Measurements from ENCODE around the gene GPN2.

Gene GPN2

DNA sequence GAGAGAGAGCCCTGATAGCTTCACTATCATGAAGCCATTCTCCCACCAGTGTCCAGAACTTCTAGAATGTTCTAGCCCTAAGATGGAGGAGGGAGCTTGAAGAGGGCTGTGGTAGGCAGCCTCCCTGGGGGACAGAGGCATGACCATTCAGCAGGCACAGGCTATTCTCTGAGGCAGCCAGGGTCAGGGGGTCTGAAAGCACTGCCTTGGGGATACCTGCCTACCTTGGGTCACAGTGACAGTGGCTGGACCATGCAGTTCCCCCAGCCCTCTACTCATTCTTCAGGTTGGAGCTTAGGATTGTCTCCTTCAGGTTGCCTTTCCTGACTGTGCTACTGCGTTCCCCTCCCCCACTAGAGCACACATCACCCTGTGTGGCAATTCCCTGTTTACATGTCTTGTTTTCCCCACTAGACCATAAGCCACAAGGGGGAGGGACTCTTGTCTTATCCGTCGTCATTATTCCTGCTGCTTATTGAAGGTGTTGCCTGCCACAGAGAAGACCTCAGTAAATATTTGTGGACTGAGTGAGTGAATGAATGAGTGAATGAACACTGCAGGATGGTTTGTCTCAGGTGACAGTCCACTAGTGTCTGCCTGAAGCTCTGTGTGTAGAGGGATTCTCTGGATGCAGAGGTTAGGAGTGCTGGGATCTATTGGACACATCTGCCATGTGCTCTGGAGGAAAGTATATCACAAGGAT, 58.4 kb downstream of the GPN2 start:
- no peak for DNase-seq (ENCODE audit: low spot score)

DNA sequence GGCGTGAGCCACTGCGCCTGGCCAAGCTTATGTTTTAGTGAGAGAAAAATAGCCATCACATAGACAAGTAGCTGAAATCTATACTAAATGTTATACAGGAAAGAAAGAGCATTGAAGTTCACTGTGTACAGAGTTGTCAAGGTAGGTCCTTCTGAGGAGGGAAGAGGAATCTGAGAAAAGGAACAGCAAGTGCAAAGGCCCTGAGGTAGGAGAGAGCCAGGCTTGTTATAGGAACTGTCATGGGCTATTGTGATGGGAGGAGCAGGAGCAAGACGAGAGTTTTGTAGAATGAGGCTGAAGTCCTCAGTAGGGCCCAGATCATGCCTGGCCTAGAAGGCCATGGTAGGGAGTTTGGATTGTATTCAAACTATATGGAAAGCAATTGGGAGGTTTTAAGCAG, 59.0 kb downstream of the GPN2 start:
- no peak for DNase-seq (ENCODE audit: low spot score)

DNA sequence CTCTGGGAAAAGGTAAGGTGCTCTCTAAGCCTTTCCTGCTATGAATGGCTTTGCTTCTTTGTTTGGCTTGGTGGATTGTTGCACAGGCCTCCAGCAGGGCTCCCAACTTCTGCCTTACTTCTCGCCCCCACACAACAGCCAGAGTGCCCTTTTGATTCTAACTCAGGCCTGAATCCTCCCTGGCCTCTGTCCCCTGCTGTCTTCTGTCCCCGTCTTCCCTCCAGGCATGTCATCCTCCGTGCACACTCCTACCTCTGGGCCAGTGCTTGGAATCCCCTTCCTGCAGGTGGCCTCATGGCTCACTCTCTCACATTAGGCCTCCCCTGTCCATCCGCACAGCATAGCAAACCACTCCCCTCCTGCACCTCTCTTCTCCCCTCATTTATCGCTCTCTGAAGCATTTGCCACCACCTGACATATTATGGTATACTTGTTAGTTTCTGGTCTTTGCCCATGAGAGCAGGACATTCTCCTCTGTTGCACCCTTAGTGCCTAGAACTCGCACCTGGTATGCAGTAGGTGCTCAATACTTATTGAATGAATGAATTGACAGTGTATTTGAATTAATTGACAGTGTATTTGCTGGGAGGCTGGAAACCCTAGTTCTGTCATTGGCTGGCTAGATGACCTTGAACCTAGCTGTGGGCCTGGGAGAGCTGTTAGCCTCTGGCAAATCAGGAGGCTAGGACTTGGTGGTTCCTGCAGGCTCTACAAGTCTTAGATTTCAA, 60.7 kb downstream of the GPN2 start:
- no peak for DNase-seq (ENCODE audit: low spot score)

DNA sequence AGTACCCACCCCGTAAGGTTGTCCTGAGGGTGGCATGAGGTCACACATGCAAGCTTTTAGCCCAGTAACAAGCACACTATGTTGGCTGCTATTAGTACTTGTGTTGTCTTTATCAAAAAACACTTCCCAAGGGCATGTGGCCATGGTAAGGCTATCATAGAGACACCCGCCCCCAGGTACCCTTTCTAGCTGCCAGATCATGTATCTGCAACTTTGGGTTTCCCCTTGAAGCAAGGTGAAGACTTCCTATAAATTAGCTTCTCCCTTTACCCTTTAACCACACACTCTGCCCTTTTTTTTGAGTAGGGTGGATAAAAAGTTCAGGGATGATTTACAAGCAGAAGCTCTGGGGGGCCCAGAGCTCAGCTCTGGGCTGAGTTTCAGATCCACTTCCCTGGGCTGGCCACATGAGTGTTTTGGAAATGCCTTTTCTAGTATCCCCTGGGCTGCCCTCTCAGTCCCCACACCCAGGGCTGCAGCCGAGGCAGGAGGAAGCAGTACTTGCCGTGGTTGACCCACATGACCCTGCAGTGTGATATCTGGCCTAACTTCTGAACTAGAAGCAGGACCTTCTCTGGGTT, 61.6 kb downstream of the GPN2 start:
- no peak for DNase-seq (ENCODE audit: low spot score)

DNA sequence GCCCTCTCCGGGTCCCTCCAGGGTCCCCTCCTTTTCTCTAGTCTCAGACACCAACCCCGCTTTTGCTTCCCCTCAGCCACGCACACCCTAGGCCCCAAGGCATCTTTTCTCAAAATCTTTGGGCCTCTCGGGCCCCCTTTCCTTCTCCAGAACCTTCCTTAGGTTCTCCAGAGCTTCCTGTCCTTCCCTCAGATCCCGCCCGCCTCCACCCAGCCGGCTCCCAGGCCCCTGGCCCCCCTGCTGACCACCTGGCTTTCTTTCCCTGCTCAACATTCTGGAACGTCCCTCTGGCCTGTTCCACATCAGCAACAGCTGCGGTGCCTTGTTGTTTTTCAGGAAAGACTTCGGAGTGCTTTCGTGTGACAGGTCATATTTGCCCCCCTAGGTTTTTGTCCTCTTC, 62.4 kb downstream of the GPN2 start:
- no peak for DNase-seq (ENCODE audit: low spot score)

DNA sequence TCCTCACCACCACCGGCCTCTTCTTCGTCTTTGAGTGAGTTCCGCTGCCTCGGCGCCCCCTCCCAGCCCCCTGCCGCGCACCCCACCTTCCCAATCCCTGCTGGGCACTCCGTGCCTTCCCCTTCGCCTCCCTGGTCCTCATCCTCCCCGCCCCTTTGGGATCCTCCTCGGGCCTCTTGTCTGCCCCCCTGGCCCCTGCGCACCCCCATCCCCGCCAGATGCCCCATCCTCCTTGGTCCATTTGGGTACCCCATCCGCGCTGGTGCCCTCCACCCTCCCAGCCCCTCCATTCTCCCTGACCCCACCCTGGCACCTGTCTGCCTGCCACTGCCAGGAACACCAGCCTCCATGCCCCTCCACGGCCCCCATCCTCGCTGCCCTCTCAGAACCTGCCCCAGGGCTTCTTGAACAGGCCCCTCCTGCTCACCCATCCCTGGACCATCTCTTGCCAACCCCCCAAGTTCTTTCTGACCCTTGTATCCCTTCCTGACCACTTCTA, 62.9 kb downstream of the GPN2 start:
- no peak for DNase-seq (ENCODE audit: low spot score)

DNA sequence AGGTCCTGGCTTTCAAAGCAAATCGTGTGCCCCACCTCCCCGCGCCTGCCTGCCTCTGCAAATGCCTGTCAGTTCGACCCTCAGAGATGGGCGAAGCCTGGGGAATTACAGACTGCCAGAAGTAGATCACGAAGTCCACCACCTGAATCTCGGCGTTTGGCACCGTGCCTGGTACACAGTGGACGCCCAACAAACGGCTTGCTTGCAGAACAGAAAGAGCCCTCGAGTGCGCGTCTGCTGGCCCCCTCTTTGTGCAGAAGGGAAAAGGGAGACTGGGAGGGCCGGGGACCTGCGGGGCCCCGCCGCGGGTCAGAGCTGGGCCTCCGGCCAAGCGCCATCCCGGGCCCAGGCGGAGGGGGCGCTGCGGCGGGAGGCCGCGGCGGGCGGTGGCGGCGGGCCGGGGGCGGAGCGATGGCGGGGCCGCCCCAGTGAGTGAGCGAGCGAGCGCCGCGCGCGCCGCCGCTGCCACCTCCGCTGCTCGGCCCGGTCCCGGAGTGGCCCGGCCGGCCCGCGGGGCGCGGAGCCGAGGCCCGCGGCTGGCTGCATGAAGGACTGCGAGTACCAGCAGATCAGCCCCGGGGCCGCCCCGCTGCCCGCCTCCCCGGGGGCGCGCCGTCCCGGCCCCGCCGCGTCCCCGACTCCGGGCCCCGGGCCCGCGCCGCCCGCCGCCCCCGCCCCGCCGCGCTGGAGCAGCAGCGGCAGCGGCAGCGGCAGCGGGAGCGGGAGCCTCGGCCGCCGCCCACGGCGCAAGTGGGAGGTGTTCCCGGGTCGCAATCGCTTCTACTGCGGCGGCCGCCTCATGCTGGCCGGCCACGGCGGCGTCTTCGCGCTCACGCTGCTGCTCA, 63.6 kb downstream of the GPN2 start, which contains the start of gene ZDHHC18:
TSS of gene ZDHHC18 (plus strand) at position 428 of the 845 bp plus-strand sequence. CDS start at position 545, 117 bp downstream.
- peak; percentile 60 for DNase-seq (ENCODE audit: low spot score)
